GM12865 (cell line): ENCODE results near the gene MAL.
A peak's percentile ranks its signal among the peaks of the same experiment; 100 is the strongest.

ENCODE experiments used
- DNase-seq: peaks from one replicate; pipeline ENCODE4 v3.0.0; 2010; ENCODE audit warnings: low read depth
- H3K4me3 ChIP-seq: 2 replicates; pipeline ENCODE4 v1.5.1; 2011; ENCODE audit warnings: mild to moderate bottlenecking, low read depth, low read length, control low read depth
- TF ChIP-seq, protein P1 (sequence below): IDR thresholded peaks from 2 replicates; pipeline ENCODE4 v1.5.1; 2011; ENCODE audit warnings: low read length, control low read depth, low read depth, inconsistent platforms; ENCODE audit not compliant: insufficient read depth; ENCODE audit errors: missing control alignments

MAL gene

DNA sequence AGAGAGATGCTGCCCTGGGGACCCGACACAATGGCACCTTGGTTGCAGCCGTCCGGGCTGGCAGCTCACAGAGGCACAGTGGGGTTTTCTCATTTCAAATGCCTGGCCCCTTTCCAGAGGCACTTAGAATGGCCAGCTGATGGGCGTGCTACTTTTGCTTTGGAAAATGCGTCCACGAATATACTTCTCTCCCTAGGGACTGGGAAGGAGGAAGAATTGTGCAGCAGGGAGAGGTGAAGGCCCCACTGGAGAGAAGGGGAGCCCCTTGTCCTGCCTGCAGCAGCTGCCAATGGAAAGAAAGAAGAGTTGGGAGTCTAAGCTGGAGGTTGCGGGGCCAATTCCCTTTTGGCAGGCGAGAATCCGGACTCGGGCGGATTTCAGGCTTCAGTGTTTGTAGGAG, 1.1 kb upstream of the MAL start:
- H3K4me3 ChIP-seq: no peak overlapping the region
- no peak for DNase-seq
- TF ChIP-seq, protein P1, sequence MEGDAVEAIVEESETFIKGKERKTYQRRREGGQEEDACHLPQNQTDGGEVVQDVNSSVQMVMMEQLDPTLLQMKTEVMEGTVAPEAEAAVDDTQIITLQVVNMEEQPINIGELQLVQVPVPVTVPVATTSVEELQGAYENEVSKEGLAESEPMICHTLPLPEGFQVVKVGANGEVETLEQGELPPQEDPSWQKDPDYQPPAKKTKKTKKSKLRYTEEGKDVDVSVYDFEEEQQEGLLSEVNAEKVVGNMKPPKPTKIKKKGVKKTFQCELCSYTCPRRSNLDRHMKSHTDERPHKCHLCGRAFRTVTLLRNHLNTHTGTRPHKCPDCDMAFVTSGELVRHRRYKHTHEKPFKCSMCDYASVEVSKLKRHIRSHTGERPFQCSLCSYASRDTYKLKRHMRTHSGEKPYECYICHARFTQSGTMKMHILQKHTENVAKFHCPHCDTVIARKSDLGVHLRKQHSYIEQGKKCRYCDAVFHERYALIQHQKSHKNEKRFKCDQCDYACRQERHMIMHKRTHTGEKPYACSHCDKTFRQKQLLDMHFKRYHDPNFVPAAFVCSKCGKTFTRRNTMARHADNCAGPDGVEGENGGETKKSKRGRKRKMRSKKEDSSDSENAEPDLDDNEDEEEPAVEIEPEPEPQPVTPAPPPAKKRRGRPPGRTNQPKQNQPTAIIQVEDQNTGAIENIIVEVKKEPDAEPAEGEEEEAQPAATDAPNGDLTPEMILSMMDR: no peak

- DNase-seq: no peak
- TF ChIP-seq, protein P1: no peak
- peak overlapping the region; percentile 47 for H3K4me3 ChIP-seq
Measured at GRCh38 chr2:95024960-95025405, 525 bp upstream of the MAL start.

- H3K4me3 ChIP-seq: no peak overlapping the region; the same call in 1 of the 2 replicates
- TF ChIP-seq, protein P1: no peak
- no peak for DNase-seq
Measured at GRCh38 chr2:95026471-95027368, 1.2 kb downstream of the MAL start.

DNA sequence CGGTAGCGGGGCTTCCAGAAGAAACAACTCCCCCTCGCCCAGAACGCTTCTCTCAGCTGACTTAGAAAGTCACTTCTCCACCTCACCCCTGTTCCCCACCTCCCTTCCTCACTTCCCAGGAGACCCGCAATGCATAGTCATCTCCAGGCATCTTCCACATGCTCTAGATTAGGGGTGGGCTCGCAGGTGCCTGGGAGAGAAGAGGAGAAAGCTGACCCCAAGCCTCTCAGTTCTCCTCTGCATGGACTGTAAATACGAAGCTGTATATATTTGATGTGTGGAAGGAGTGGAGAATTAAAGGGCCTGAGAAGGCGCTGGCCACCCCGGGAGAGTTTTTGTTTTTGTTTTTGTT, 1.8 kb downstream of the MAL start:
- TF ChIP-seq, protein P1: no peak
- no peak overlapping the region for H3K4me3 ChIP-seq
- no peak for DNase-seq

DNA sequence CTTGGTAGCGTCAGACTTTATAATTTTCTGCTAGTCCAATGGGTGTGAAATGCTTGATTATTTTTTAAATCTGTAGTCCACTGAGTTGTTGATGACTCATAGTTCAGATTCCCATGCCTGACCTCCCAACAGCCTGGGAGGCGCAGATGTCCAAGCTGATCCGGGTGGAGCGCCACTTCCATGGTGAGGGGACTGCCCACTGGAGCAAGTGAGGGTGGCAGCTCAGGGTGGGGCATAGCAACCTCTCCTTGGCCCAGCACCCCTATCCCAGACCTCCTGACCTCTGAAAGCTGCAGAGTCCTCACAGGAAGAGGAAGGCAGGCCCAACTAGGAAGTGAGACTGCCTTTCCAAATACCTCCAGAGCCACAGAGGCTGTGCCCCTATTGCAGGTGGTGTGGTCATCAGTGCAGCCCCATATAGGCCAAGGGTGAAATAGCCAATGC, 4.4 kb downstream of the MAL start:
- DNase-seq: no peak
- TF ChIP-seq, protein P1: no peak
- H3K4me3 ChIP-seq: no peak overlapping the region

DNA sequence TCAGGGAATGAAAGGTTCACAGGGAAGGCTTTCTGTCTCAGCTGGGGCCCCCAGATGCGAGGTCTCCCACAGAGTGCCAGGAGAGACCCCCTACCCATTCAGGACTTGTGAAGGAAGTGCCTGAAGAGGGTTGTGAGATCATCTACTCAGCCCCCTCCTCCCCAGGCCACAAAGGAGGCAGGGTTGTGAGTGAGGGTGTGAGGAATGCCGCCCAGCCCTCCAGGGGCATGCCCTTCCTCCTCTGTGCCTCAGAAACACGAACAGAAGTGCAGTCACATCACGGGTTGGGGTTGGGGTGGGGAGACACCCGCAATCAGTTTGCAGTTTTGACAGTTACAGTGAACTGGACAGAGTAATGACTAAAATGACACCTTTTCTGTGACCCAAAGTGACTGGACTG, 5.0 kb downstream of the MAL start:
- TF ChIP-seq, protein P1: no peak
- no peak for DNase-seq
- H3K4me3 ChIP-seq: no peak overlapping the region
